ENCODE results near the gene RNF2.

DNA sequence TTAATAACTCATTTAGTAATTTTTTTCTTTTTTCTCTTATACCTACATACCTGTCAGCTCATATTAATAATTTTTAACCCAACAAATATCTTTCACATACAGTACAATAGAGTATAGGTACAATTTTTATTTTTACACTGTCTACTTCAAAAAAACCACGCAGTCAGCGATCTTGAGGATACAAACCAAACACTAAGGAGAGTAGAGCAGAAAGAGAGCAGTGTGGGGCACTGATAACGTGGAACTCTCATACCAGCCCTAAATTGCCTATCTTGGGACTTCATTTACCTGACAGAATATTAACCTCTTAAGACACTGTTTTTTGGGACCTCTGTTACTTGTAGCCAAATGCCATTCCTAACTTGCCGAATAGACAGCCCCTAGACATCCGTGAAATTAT is 105.9 kb downstream of the RNF2 start:
- TF ChIP-seq, protein P1, sequence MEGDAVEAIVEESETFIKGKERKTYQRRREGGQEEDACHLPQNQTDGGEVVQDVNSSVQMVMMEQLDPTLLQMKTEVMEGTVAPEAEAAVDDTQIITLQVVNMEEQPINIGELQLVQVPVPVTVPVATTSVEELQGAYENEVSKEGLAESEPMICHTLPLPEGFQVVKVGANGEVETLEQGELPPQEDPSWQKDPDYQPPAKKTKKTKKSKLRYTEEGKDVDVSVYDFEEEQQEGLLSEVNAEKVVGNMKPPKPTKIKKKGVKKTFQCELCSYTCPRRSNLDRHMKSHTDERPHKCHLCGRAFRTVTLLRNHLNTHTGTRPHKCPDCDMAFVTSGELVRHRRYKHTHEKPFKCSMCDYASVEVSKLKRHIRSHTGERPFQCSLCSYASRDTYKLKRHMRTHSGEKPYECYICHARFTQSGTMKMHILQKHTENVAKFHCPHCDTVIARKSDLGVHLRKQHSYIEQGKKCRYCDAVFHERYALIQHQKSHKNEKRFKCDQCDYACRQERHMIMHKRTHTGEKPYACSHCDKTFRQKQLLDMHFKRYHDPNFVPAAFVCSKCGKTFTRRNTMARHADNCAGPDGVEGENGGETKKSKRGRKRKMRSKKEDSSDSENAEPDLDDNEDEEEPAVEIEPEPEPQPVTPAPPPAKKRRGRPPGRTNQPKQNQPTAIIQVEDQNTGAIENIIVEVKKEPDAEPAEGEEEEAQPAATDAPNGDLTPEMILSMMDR (IDR thresholded peaks at IDR 0.05) = no peak
- TF ChIP-seq POLR2AphosphoS5 (IDR thresholded peaks at IDR 0.05) = no peak
